NCI-H446 (cell line): ENCODE data around the gene ESYT2.
"Not testable (repeated sequence)": the region's sequence is repeated elsewhere in the genome, so short reads cannot be mapped to it uniquely, and the experiment has no call there.

ENCODE experiments used
- DNase-seq, 2 experiments: peaks; one replicate each; lab custom pipeline; 2025; lab: John Stamatoyannopoulos, UW

The ESYT2 gene

DNA sequence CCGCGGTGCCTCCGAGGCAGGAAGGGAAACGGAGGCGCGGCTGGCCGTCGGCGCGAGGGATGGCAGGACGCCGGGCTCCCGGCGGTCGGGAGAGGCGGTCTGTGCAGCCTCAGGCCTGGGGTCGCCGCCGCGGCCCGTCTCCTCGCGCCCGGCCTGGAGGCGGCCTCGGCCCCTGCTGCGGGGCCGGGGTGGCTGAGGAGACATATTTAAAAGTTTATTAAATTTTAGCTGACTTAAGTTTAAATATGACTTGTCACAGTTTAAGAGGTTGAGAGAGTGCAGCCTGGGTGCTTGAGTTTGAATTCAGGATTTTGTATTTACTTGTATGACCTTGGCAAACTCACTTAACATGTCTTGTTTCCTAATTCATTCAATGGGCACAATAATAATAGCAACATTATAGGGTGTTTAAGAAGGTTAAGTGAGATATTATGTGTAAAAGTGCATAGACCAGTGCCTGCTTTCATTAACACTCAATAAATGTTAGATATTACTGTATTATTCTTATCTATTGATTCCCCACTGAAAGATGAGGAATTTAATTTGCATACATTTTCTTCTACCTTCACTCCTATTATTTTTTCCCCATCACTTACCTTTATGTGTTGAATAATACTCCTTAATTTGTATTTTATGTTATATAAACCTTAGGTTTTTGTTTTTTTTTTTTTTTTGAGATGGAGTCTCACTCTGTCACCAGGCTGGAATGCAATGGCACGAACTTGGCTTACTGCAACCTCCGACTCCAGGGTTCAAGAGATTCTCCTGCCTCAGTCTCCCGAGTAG, 27.8 kb upstream of the ESYT2 start:
- no peak for DNase-seq

DNA sequence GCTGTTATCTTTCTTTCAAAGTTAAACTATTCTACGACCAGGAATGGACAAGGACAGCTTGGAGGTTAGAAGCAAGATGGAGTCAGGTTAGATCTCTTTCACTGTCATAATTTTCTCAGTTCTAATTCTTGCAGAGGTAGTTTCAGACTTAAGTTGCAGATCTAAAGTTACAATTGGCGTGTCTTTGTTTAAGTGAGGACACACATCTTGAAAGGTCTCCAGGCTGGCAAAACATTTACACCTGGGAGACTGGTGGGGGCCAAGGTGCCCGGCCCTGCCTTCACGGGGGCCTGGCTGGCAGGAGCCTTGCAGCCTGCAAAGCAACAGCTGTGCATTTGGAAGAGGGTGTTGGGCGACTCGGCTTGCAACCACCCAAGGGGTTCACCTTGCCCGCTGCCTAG, 25.4 kb upstream of the ESYT2 start:
- DNase-seq = no peak

DNA sequence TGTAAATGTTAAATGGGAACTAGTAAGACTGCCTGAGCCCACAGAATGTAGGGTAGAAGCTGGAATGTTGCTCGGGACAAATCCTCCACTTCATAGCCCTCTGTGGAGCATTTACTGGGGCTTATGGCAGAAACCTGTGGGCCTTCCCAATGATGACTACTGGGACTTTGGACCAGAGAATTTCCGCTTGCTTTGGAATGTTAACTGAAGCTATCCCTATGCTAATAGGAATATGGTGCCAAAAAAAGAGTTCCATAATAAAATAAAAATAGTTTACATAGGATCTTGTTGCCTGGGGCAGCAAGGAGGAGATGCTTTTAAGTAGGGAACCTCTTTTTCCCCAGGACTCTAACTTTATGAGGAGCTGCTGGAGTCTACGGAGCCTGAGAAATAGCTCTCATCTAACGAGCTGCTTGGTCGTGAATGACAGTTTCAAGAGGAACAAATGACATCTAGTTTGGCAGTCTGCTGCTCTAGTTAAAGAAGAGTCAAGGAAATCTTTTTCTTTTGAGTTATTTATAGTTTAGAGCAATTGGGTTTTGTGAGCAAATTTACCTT, 21.3 kb upstream of the ESYT2 start:
- DNase-seq = no peak

DNA sequence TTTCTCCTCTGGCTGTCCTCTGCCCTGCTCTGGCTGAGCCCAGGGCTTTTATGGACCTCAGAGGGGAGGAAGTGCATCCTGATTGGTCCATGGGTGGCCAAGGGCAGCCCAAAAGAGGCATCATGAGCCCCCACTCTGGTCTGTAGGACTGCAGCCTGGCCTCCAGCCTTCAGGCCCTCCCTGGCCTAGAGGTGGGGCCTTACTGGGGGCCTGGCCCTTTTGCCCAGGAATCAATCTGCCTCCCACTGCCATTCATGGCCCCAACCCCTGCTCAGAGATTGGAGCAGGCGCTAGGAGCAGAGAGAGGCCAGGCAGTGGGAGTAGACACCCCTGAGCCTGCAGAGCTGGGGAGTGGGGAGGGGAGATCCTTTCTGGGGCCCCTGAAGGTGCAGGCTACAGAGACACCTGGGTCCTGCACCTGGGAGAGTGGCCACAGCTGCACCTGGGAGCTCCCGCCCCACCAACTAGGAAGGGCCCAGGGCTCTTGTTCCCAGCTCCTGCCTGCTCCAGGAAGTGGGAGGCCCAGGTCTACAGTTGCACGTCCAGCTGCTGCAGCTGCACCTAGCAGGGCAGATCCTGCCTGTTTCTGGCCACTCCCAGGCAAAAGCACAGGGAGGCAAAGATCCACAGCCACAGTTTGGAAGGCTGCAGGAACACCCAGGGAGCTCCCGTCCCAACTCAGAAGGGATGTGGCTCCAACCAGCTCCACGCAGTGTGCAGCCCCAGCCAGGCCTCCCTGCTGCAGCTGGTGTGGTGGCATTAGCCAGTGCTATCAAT, 20.6 kb upstream of the ESYT2 start:
- no peak for DNase-seq

GRCh38 chr7:158849442-158849767, 20.1 kb upstream of the ESYT2 start:
- no peak for DNase-seq

GRCh38 chr7:158847451-158847866, 18.1 kb upstream of the ESYT2 start:
- no peak for DNase-seq

- no peak for DNase-seq
Measured at GRCh38 chr7:158846304-158846703, 17.0 kb upstream of the ESYT2 start.

- no peak for DNase-seq
Measured at GRCh38 chr7:158843771-158844170, 14.5 kb upstream of the ESYT2 start.

- DNase-seq = no peak
Measured at GRCh38 chr7:158842486-158842885, 13.2 kb upstream of the ESYT2 start.

- no peak for DNase-seq
Measured at GRCh38 chr7:158840604-158841003, 11.3 kb upstream of the ESYT2 start.

GRCh38 chr7:158839177-158839576, 9.9 kb upstream of the ESYT2 start:
- not testable (repeated sequence) for DNase-seq

DNA sequence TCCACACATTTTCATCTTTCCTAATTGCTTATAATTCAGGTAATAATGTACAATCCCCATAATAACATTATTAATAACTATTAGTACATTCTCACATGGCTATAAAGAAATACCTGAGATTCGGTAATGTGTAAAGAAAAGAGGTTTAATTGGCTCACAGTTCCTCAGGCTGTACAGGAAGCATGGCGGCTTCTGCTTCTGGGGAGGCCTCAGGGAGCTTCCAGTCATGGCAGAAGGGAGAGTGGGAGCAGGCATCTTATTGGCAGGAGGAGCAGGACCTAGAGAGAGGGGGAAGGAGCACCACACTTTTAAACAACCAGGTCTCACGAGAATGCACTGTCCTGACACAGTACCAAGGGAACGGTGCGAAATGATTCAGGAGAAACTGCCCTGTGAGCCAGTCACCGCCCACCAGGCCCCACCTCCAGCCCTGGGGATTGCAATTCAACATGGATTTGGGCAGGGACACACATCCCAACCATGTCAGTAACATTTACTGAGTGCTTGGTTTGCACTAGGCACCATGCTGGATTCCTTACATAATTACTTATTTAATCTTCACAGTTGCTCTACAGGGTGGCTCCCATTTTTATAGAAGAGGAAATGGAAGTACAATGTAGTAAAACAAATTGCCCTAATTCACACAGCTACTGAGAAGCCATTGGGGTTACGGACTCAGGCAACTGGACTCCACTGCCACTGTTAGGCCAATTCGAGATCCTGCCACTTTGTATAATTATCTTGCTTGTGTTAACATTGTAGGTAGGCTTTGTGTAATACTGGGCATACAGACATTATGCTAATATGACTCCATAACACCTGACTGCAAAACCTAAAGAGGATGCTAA, 8.7 kb upstream of the ESYT2 start:
- no peak for DNase-seq

- no peak for DNase-seq
Measured at GRCh38 chr7:158836692-158837091, 7.4 kb upstream of the ESYT2 start.

- DNase-seq = no peak
Measured at GRCh38 chr7:158834878-158835784, 5.8 kb upstream of the ESYT2 start.

DNA sequence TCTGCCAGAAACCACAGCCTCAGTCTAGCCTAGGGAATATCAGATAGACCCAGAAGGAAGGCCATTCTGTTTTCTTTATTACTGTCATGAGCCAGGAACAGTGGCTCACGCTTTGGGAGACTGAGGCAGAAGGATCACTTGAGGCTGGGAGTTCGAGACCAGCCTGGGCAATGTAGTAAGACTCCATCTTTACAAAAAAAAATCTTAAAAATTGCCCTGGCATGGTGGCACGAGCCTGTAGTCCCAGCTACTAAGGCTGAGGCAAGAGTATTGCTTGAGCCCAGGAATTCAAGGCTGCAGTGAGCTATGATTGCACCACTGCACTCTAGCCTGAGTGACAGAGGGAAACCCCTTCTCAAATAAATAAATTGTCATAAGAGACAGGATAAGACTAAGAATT, 3.7 kb upstream of the ESYT2 start:
- no peak for DNase-seq

GRCh38 chr7:158831738-158832091, 2.4 kb upstream of the ESYT2 start:
- DNase-seq = no peak

- DNase-seq = no peak
Measured at GRCh38 chr7:158830211-158830723, 958 bp upstream of the ESYT2 start.

DNA sequence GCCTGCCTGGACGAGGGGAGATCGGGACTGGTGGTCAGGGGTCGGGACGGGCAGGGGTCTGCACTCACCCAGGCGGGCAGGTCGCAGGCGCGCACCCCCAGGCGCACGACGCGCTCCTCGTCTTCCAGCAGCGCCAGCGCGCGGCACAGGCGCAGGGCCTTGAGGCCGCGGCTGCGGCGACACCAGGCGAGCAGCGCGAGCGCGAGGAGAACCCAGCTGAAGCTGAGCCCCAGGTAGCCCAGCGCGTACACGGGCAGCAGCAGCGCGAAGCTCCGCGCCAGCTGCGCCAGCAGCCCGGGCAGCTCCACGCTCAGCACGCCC, 328 bp downstream of the ESYT2 start:
- DNase-seq = peak; percentile 8 to 53

DNA sequence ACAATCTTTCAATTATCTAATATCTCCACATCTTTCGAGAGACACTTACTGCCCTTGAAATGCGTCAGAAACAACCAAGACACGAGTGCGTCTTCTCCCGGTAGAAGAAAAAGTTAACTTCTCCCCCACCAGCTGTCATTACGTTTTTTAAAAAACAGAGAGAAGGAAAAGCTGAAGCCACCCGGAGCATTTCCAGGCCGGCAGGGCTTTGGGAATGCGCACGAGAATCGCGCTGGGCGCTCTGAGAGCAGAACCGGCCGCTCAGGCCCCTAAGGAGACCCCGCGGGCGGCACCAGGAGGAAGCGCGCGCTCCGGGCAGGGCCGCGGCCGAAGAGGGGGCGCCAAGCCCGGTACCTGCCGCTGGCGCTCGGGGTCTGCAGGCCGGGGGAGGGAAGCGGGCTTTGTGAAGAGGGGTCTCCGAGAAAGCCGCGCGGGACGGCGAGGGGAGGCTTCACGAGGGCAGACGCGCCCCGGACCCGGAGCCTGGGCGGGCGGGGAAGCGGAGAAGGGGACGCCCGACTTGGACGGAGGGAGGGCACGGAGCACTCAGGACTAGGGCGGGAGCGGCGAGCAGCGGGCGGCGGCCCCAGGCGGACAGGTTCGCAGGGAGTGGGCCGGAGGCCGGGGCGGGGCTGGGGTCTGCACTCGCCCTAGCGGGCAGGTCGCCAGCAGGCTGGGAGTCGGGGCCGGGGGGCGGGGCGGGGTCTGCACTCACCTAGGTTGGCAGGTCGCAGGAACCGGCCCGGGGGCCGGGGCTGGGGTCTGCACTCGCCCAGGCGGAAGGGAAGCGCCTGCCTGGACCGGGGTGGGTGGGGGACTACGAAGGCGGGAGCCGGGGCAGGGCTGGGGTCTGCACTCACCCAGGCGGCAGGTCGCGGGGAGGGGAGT, 932 bp downstream of the ESYT2 start:
- DNase-seq = peak in 1 of 2 experiments; percentile 24

GRCh38 chr7:158827411-158828132, 1.7 kb downstream of the ESYT2 start:
- DNase-seq = no peak
